ENCODE measurements around the gene MRPS18B. TPM values are rescaled to one million over a fixed set of nuclear protein-coding genes. Genes with fewer than 3 reads are reported as not detected.

Gene MRPS18B
- total RNA-seq, 5 donors from 2014 or later (not counting 1 experiment from before 2014, with no cell fraction given): 20.7 to 55.5 (median 50.2) TPM

DNA sequence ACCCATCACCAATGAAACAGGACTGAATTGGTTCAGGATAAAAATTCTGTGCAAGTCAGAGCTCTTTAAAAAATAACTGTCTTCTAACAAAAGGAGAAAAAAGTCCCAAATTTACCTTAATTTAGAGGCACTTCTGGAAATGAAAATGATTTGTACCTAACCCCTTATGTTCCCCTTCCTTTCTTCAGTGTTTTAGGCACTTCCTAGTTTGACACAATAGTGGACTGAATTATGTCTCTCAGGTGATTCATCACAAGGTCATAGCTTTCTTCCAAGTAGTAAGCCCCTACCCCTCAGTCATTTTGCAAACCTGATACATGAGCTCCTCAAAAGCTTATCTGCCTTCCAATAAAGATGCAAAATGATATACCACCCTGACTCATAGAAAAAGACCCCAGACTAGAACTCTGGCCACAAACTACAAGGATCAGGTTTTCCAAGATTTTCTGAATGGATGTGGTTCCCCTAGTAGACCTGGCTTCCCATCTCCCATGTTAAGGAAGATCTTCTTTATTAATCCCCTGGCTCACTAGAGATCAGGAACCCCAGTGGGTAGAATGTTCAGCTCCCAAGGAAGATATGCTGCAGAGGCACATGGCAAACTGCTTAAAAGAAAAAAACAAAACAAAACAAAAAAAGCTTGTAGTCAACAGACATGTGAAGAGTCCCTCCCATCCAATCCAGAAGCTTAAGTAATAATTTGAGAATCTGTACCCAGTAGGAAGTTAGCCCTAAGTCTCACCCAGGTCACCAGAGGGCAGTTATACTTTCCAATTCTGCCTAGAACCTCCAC lies 4.2 kb upstream of the MRPS18B start:
- POLR2A ChIA-PET: interaction anchor here (0.5 to 3.1 kb wide), 12 partner anchors 8 to 1559 kb away, joined by 3 to 14 read pairs (median 4); partner anchors contain the start of genes MDC1 (in 1 of the 2) and NFKBIL1 (in 1 of the 2)
- Mint-ChIP-seq H3K4me1 (peaks cover 63 to 67% (median 63%) of the 10 kb centered on the region in 3 donors), H3K36me3 (peaks cover 43% of the 10 kb centered on the region), H3K27ac (peak overlapping the region; percentile 100), H3K27me3 (peaks cover 0 to 2% of the 10 kb centered on the region in 2 donors), H3K9me3 (no peaks in the 10 kb centered on the region), H3K4me3 (peak overlapping the region; percentile 93 to 100 (median 98))
- peak overlapping the region; percentile 100 for H3K27ac ChIP-seq (ENCODE audit: low read length)
- peaks cover 5 to 31% of the 10 kb centered on the region in 2 donors for H3K36me3 ChIP-seq (ENCODE audit: control insufficient read depth in 2 of 2, extremely low read depth in 1 of 2, insufficient read depth in 1 of 2, low read length in 1 of 2)
- no peak overlapping the region for H3K4me3 ChIP-seq (ENCODE audit: control insufficient read depth in 1 of 2, extremely low read depth in 1 of 2, low read length in 1 of 2)
- ATAC-seq (replicated peaks in 1 of 4): no peak
- DNase-seq: no peak
- H3K4me1 ChIP-seq (ENCODE audit: control insufficient read depth in 1 of 2, extremely low read depth in 1 of 2, insufficient read depth in 2 of 2, low read length in 2 of 2): peaks cover 42 to 49% of the 10 kb centered on the region in 2 experiments
- H3K27me3 ChIP-seq (replicated peaks in 1 of 2; ENCODE audit: control insufficient read depth in 2 of 2, extremely low read depth in 1 of 2, insufficient read depth in 2 of 2, low read length in 1 of 2): no peaks in the 10 kb centered on the region
- H3K9me3 ChIP-seq: no peaks in the 10 kb centered on the region
- CTCF ChIA-PET: interaction anchor here (0.7 to 4.2 kb wide), 10 partner anchors 8 to 293 kb away, joined by 3 to 23 read pairs (median 3); no protein-coding TSS in a partner anchor

DNA sequence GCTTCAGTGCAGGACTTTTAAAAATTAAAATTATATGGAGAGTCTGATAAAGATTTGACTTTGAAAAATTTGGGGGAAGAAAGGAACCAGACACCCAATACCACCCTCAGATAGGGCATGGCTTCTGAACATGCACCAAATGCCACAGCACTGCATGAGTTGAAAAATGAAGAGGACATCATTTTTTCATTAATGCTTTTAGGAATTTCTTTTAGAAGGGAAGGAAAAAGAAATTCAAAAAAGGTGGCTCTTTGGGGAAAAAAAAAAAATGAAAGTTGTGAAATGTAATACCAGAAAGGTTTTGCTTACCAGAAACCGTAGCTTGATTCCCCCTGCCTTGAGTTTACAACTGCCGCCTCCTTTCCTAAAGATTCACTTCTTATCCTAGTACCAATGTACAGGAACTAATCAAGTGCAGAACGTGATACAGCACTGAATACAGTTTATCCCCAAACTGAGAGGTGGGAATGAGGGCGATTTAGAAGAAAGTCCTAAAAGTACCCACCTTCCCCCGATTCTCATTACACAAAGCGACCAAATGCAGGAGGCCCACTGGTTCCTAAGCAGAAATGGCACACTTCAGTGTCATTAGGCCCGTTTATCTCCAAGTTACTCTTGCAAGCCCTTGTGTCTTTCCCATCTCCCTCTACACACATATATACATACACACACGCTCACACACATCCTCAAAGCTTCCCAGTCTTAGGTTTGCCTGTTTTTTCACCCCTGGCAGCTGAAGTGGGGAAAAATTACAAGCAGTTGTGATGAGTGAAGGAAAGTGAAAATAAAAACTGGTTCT lies 3.4 kb upstream of the MRPS18B start:
- peak overlapping the region; percentile 100 for H3K27ac Mint-ChIP-seq
- H3K4me1 ChIP-seq (ENCODE audit: control insufficient read depth in 1 of 2, extremely low read depth in 1 of 2, insufficient read depth in 2 of 2, low read length in 2 of 2): peaks cover 45 to 48% of the 10 kb centered on the region in 2 experiments
- H3K4me3 ChIP-seq (ENCODE audit: control insufficient read depth in 1 of 2, extremely low read depth in 1 of 2, low read length in 1 of 2): peak overlapping the region; percentile 71 to 100
- peaks cover 63 to 67% (median 65%) of the 10 kb centered on the region in 3 donors for H3K4me1 Mint-ChIP-seq
- ATAC-seq (replicated peaks in 1 of 4) (no peak), DNase-seq (peak in 3 of 35 experiments; percentile 6 to 42 (median 16))
- peaks cover 2 to 25% of the 10 kb centered on the region in 2 donors for H3K36me3 ChIP-seq (ENCODE audit: control insufficient read depth in 2 of 2, extremely low read depth in 1 of 2, insufficient read depth in 1 of 2, low read length in 1 of 2)
- peak overlapping the region; percentile 93 to 100 (median 98) for H3K4me3 Mint-ChIP-seq
- ChIA-PET CTCF (interaction anchor here in 1 of 2 donors (0.5 to 4.2 kb wide), 20 partner anchors 13 to 1249 kb away, joined by 3 to 23 read pairs (median 3); partner anchors contain the start of genes ABCF1 and PRR3), POLR2A (interaction anchor here (0.5 to 3.1 kb wide), 39 partner anchors 9 to 1225 kb away, joined by 3 to 30 read pairs (median 5); partner anchors contain the start of genes ABCF1 (in 1 of the 2), MDC1 (in 1 of the 2), NFKBIL1 (in 1 of the 2) and PRR3 (in 1 of the 2))
- no peaks in the 10 kb centered on the region for H3K9me3 ChIP-seq
- no peaks in the 10 kb centered on the region for H3K9me3 Mint-ChIP-seq
- H3K27me3 ChIP-seq (replicated peaks in 1 of 2; ENCODE audit: control insufficient read depth in 2 of 2, extremely low read depth in 1 of 2, insufficient read depth in 2 of 2, low read length in 1 of 2): no peaks in the 10 kb centered on the region
- H3K27me3 Mint-ChIP-seq: peaks cover 0 to 2% of the 10 kb centered on the region in 2 donors
- peaks cover 35% of the 10 kb centered on the region for H3K36me3 Mint-ChIP-seq
- H3K27ac ChIP-seq (ENCODE audit: low read length): peak overlapping the region; percentile 100
- WGBS (ENCODE audit: insufficient coverage): 0% methylated on average over 3 of the region's 8 CpGs

DNA sequence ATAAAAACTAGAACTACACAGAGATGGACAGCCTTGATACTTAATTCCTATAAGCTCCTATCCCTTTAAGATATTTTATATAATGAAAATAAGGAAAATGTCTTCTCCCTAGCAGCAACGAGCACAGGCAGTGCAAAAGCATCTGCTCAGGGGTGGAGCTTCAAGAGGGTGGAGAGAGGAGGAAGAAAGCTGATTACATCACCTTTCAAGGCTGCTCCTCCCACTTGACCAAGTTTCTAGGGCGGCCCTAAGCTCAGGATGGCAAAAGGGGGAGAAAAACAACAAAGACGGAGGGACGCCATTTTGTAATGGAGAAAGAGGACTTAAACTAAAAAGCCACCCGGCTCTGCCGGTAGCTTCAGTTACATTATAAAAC lies 2.8 kb upstream of the MRPS18B start:
- H3K27me3 Mint-ChIP-seq: peaks cover 0 to 2% of the 10 kb centered on the region in 2 donors
- peak; percentile 58 to 63 (median 59) for ATAC-seq (replicated peaks in 1 of 4)
- peaks cover 36% of the 10 kb centered on the region for H3K36me3 Mint-ChIP-seq
- no CpG with 5 or more reads among the region's 6 CpGs for WGBS (ENCODE audit: insufficient coverage)
- Histone ChIP-seq H3K27ac (ENCODE audit: low read length) (peak overlapping the region; percentile 100), H3K36me3 (ENCODE audit: control insufficient read depth in 2 of 2, extremely low read depth in 1 of 2, insufficient read depth in 1 of 2, low read length in 1 of 2) (peaks cover 4 to 28% of the 10 kb centered on the region in 2 donors), H3K9me3 (no peaks in the 10 kb centered on the region), H3K27me3 (replicated peaks in 1 of 2; ENCODE audit: control insufficient read depth in 2 of 2, extremely low read depth in 1 of 2, insufficient read depth in 2 of 2, low read length in 1 of 2) (no peaks in the 10 kb centered on the region), H3K4me1 (ENCODE audit: control insufficient read depth in 1 of 2, extremely low read depth in 1 of 2, insufficient read depth in 2 of 2, low read length in 2 of 2) (peaks cover 42 to 43% of the 10 kb centered on the region in 2 experiments), H3K4me3 (ENCODE audit: control insufficient read depth in 1 of 2, extremely low read depth in 1 of 2, low read length in 1 of 2) (peak overlapping the region; percentile 71 to 100)
- DNase-seq: peak; percentile 56 to 97 (median 88)
- no peaks in the 10 kb centered on the region for H3K9me3 Mint-ChIP-seq
- POLR2A ChIA-PET: interaction anchor here (0.5 to 3.1 kb wide), 41 partner anchors 10 to 1225 kb away, joined by 3 to 30 read pairs (median 5); partner anchors contain the start of genes ABCF1 (in 1 of the 2), MDC1 (in 1 of the 2) and PRR3 (in 1 of the 2)
- peak overlapping the region; percentile 93 to 100 (median 98) for H3K4me3 Mint-ChIP-seq
- CTCF ChIA-PET: interaction anchor here in 1 of 2 donors (0.5 to 4.2 kb wide), 20 partner anchors 8 to 1248 kb away, joined by 3 to 23 read pairs (median 3); partner anchors contain the start of genes ABCF1, MDC1 and PRR3
- peaks cover 63 to 67% (median 64%) of the 10 kb centered on the region in 3 donors for H3K4me1 Mint-ChIP-seq
- peak overlapping the region; percentile 100 for H3K27ac Mint-ChIP-seq

DNA sequence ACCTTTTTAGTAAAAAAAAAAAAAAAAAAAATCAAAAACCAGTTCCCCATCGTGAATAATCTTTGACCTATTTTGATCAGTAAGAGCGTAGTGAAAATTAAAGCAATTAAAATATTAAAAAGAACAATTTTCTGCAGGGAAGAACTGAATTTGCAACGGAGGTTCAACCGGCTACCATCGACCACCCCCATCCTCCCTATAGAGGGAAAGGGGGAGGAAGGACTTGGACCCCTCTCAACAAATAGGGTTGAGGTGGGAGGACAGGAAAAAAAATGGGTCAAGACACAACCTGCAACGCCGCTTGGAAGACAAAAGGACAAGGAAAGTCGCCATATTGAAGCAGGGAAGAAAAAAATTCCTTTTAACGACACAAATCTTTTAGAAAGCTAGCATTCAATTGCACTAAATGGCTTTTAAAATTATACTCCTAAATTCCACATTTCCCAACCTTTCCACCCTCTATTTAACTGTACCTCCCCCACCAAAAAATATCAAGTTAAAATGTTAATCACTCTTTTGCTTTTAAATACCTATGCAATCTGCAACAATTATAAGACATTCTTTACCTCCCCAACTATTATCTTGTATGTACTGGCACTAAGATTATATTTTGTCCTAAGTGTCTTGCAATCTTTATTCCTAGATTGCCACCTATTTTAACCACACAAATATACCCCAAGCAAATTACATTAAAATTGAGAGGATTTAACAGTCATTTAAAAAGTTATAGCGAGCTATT lies 2.3 kb upstream of the MRPS18B start:
- Mint-ChIP-seq H3K4me3 (peak overlapping the region; percentile 93 to 100 (median 98)), H3K9me3 (no peaks in the 10 kb centered on the region), H3K27ac (peak overlapping the region; percentile 100), H3K36me3 (peaks cover 36% of the 10 kb centered on the region), H3K4me1 (peaks cover 58 to 62% (median 58%) of the 10 kb centered on the region in 3 donors), H3K27me3 (peaks cover 0 to 2% of the 10 kb centered on the region in 2 donors)
- Histone ChIP-seq H3K9me3 (no peaks in the 10 kb centered on the region), H3K27me3 (replicated peaks in 1 of 2; ENCODE audit: control insufficient read depth in 2 of 2, extremely low read depth in 1 of 2, insufficient read depth in 2 of 2, low read length in 1 of 2) (no peaks in the 10 kb centered on the region), H3K4me1 (ENCODE audit: control insufficient read depth in 1 of 2, extremely low read depth in 1 of 2, insufficient read depth in 2 of 2, low read length in 2 of 2) (peaks cover 38 to 39% of the 10 kb centered on the region in 2 experiments), H3K27ac (ENCODE audit: low read length) (peak overlapping the region; percentile 100), H3K36me3 (ENCODE audit: control insufficient read depth in 2 of 2, extremely low read depth in 1 of 2, insufficient read depth in 1 of 2, low read length in 1 of 2) (peaks cover 4 to 30% of the 10 kb centered on the region in 2 donors), H3K4me3 (ENCODE audit: control insufficient read depth in 1 of 2, extremely low read depth in 1 of 2, low read length in 1 of 2) (peak overlapping the region; percentile 71 to 100)
- WGBS (ENCODE audit: insufficient coverage): no CpG with 5 or more reads among the region's 10 CpGs
- POLR2A ChIA-PET: interaction anchor here (0.5 to 3.1 kb wide), 42 partner anchors 10 to 1224 kb away, joined by 3 to 30 read pairs (median 5); partner anchors contain the start of genes ABCF1 (in 1 of the 2), MDC1 (in 1 of the 2) and PRR3 (in 1 of the 2)
- CTCF ChIA-PET: interaction anchor here in 1 of 2 donors (0.6 to 4.2 kb wide), 20 partner anchors 8 to 1248 kb away, joined by 3 to 23 read pairs (median 3); partner anchors contain the start of genes ABCF1, MDC1 and PRR3
- DNase-seq (peak in 29 of 35 experiments; percentile 13 to 66 (median 27)), ATAC-seq (replicated peaks in 1 of 4) (no peak)

DNA sequence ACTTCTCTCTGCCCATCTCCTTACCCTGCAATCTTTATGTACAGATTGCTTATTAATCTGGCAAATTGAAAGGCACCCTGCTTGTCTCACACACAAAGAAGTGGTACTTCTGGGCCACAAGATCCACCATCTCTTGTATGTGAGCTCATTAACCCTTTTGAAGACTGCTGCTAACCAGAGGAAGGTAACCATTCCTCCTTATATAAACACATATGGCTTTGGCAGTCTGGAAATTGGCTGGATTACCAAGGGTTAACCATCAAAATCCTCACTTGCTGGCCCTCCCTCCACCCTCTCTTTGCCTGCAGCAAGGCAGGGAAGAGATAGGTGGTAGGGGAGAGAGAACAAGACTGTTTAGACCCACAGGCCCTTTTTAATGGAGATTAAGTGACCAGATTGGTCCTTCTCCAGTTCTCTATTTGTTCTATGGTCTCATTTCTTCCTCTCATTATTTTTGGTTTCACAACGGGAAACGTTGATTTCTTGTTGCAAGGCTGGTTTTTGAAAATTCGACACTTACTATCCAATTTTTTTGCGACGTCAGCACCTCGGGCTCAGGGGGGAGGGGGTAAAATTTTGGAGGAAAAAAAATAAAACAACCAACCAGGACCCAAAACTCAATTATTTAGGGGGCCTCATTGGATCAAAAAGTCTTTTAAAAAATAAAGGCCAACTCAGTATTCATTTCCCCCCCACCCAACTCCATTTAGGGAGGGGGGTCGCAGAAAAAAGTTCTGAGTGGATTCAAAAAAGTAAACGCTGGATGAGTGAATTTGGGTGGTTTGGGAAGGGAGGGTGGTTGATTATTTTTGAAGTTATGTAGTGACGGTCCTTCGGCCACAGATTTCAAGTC lies 1.5 kb upstream of the MRPS18B start:
- Mint-ChIP-seq H3K4me3 (peak overlapping the region; percentile 93 to 100 (median 98)), H3K27me3 (peaks cover 0 to 2% of the 10 kb centered on the region in 2 donors), H3K36me3 (peaks cover 39% of the 10 kb centered on the region), H3K9me3 (no peaks in the 10 kb centered on the region), H3K27ac (peak overlapping the region; percentile 100), H3K4me1 (peaks cover 50 to 55% (median 51%) of the 10 kb centered on the region in 3 donors)
- ATAC-seq (replicated peaks in 1 of 4): no peak
- ChIA-PET CTCF (interaction anchor here in 1 of 2 donors (1.0 to 4.2 kb wide), 3 partner anchors 63 to 106 kb away, joined by 3 to 23 read pairs (median 10); no protein-coding TSS in a partner anchor), POLR2A (interaction anchor here (0.6 to 3.1 kb wide), 12 partner anchors 11 to 126 kb away, joined by 3 to 24 read pairs (median 5); partner anchors contain the start of genes ABCF1 (in 1 of the 2), MDC1 (in 1 of the 2) and PRR3 (in 1 of the 2))
- Histone ChIP-seq H3K4me3 (ENCODE audit: control insufficient read depth in 1 of 2, extremely low read depth in 1 of 2, low read length in 1 of 2) (peak overlapping the region; percentile 71 to 100), H3K4me1 (ENCODE audit: control insufficient read depth in 1 of 2, extremely low read depth in 1 of 2, insufficient read depth in 2 of 2, low read length in 2 of 2) (peaks cover 34 to 37% of the 10 kb centered on the region in 2 experiments), H3K27me3 (replicated peaks in 1 of 2; ENCODE audit: control insufficient read depth in 2 of 2, extremely low read depth in 1 of 2, insufficient read depth in 2 of 2, low read length in 1 of 2) (no peaks in the 10 kb centered on the region), H3K27ac (ENCODE audit: low read length) (peak overlapping the region; percentile 100), H3K36me3 (ENCODE audit: control insufficient read depth in 2 of 2, extremely low read depth in 1 of 2, insufficient read depth in 1 of 2, low read length in 1 of 2) (peaks cover 4 to 31% of the 10 kb centered on the region in 2 donors), H3K9me3 (no peaks in the 10 kb centered on the region)
- 0% methylated on average over 1 of the region's 10 CpGs for WGBS (ENCODE audit: insufficient coverage)
- DNase-seq: peak; percentile 18 to 68 (median 42)

All from T-cell (primary cell).